Measurements from ENCODE around the gene CFAP141. TPM values are rescaled to one million over a fixed set of nuclear protein-coding genes. Genes with fewer than 3 reads are reported as not detected.

The CFAP141 gene
- total and polyA plus RNA-seq, 5 donors: not detected

DNA sequence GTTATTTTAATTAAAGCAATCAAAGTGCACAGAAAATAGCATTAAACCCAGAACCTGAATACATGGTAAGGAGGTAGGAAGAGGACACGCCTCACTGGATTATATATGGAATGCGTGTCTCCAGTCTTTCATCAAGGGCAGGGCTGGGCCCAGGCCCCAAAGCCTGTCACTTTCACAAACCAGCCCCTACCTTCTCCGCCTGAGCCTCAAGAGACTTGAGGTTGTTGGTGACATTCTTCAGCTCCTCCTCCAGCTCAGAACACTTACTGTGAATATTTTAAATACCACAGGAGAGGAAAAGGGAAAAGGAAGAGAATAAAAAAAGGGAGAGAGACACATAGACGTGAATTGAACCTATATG, 34.9 kb downstream of the CFAP141 start:
- 91% methylated on average over 4 of the region's 4 CpGs for WGBS

DNA sequence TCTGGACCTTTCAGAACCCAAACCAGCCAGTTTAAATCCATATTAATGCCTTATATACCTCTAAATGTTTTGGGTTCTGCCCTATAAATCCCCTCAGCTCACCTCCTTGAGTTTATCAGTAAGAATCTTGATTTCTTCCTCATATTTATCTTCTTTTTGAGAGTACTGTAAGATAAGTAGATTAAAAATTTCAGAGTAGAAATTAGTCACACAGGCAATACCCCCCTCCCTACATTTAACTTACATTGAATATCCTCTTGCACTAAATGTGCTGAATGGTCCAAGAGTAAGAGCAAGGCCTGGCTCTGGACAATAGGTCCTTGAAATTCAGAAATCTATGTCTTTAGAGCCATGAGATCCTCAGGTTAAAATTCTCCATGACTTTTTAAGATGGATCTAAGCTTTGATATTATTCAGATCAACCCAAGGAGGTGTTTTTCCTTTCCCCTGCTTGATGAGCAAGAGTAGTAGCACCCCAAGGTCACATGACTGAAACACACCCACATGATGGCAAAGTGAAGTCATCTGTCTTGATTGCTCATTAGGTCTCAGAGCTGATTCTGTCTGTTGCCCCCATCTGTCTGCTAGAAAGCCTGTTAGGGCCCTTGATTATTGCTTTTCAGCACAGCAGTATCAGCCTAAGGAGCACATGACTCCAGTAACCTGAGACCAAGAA, 35.4 kb downstream of the CFAP141 start:
- no peaks in the 10 kb centered on the region for H3K9me3 ChIP-seq (ENCODE audit: control insufficient read depth, low read length)
- intact Hi-C loops (cut with DNase I): no loop called here
- no peaks in the 10 kb centered on the region for H3K27me3 ChIP-seq (ENCODE audit: control insufficient read depth, insufficient read depth)
- no peak overlapping the region for H3K27ac ChIP-seq (ENCODE audit: low read length)
- no peaks in the 10 kb centered on the region for H3K4me1 ChIP-seq (ENCODE audit: control insufficient read depth, insufficient read depth, low read length)
- ATAC-seq: no peak
- DNase-seq: no peak
- no peak overlapping the region for H3K4me3 ChIP-seq (ENCODE audit: low read length)

More for the DNA sequence above, 34.9 kb downstream of the CFAP141 start:
- H3K27ac ChIP-seq (ENCODE audit: low read length): no peak overlapping the region
- no peaks in the 10 kb centered on the region for H3K27me3 ChIP-seq (ENCODE audit: control insufficient read depth, insufficient read depth)
- H3K9me3 ChIP-seq (ENCODE audit: control insufficient read depth, low read length): no peaks in the 10 kb centered on the region
- intact Hi-C loops (cut with DNase I): no loop called here
- H3K4me1 ChIP-seq (ENCODE audit: control insufficient read depth, insufficient read depth, low read length): peaks cover 4% of the 10 kb centered on the region
- DNase-seq (no peak), ATAC-seq (no peak)
- H3K4me3 ChIP-seq (ENCODE audit: low read length): no peak overlapping the region

DNA sequence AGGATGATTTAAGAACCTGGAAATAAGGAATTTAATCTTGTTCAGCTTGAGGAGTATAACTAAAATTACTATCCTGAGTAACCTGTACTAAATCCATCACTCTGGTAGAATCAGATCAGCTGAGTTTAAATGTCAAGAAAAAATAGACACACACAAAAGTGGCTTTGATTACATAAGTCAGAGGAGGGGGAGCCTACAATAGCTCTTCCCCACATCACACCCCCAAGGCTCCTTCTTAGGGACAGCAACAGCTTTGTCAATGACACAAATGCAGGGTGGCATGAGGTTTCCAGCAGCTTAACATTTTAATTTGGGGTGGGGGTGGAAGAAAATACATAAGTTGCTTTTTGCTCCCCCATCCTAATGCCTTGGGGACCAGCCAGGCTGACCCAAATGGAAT, 38.7 kb downstream of the CFAP141 start:
- ATAC-seq: no peak
- Histone ChIP-seq H3K4me1 (ENCODE audit: control insufficient read depth, insufficient read depth, low read length) (no peaks in the 10 kb centered on the region), H3K27ac (ENCODE audit: low read length) (no peak overlapping the region), H3K4me3 (ENCODE audit: low read length) (no peak overlapping the region), H3K27me3 (ENCODE audit: control insufficient read depth, insufficient read depth) (no peaks in the 10 kb centered on the region), H3K9me3 (ENCODE audit: control insufficient read depth, low read length) (no peaks in the 10 kb centered on the region)
- intact Hi-C loops (cut with DNase I): no loop called here
- DNase-seq: no peak

DNA sequence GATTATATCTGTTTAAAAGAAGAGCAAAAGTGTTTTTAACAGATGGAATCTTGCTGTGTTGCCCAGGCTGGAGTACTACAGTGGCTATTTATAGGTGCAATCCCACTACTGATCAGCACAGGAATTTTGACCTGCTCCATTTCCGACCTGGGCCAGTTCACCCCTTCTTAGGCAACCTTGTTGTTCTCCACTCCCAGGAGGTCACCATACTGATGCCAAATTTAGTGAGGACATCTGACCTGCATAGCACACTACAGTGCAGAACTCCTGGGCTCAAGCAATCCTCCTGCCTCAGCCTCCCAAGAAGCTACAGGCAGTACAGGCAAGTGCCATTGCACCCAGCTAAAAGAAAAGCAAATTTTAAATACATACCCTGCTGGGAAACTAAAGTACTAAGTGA, 39.9 kb downstream of the CFAP141 start:
- WGBS: 71% methylated on average over 1 of the region's 1 CpG
- no peaks in the 10 kb centered on the region for H3K4me1 ChIP-seq (ENCODE audit: control insufficient read depth, insufficient read depth, low read length)
- no peaks in the 10 kb centered on the region for H3K27me3 ChIP-seq (ENCODE audit: control insufficient read depth, insufficient read depth)
- intact Hi-C loops (cut with DNase I): no loop called here
- H3K9me3 ChIP-seq (ENCODE audit: control insufficient read depth, low read length): no peaks in the 10 kb centered on the region
- no peak overlapping the region for H3K27ac ChIP-seq (ENCODE audit: low read length)
- peak in 1 of 2 donors; percentile 14 for ATAC-seq
- no peak for DNase-seq
- no peak overlapping the region for H3K4me3 ChIP-seq (ENCODE audit: low read length)

DNA sequence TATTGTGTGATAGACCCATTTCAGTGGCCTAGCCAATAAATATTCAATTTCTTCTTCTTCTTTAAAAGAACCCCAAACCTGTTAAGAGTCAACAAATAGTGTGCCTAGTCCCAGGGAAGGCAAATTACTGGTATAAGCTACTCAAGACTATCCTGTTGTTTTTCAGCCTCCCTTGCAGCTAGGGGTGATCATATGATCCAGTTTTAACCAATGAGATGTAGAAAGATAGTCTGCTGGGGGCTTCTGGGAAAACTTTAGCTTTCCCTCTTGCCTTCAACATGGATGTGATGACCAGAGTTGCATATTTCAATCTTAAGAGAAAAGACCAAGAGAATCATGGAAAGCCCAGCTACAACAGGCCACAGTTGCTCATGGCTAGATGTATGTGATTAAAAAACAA, 46.6 kb downstream of the CFAP141 start:
- H3K27me3 ChIP-seq (ENCODE audit: control insufficient read depth, insufficient read depth): no peaks in the 10 kb centered on the region
- DNase-seq: no peak
- intact Hi-C loops (cut with DNase I): no loop called here
- no peaks in the 10 kb centered on the region for H3K9me3 ChIP-seq (ENCODE audit: control insufficient read depth, low read length)
- peaks cover 4% of the 10 kb centered on the region for H3K4me1 ChIP-seq (ENCODE audit: control insufficient read depth, insufficient read depth, low read length)
- no peak for ATAC-seq
- no peak overlapping the region for H3K4me3 ChIP-seq (ENCODE audit: low read length)
- H3K27ac ChIP-seq (ENCODE audit: low read length): no peak overlapping the region

DNA sequence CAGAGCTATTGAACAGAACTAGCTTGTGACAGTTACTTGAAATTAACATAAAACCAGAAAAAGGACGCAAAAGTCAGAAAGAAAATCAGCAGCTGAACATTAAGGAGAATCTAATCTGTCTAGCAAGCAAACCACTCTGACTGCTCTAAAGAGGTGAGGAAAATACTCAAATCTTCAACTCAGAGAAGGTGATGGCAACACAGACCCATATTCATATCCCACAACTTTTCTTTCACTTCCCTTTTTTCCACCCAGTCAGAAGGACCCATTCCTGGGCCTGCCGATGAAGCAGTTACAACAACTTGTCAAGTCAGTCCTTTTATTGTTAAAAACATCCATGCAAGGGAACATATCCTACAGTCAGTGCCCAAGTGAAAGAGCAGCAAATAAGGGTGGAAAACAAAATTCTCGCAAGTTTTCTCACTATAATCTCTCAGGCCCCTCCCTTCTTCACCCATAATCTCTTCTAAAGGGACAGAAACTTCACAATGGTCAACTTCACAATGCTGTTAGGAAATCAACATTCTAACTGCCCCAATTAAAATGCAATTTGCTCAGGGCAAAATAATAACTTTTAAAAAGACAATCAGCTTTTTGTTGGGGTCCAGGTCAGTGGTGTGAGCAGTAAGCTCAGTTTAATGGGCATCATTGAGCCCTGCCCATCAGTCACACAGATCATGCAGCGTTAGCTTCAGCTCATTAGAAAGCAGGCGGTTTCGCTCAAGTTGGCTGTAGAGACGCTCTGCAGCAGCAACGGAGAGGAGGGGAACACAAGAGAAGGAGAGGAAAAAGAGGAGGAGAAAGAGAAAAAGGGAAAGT, 47.6 kb downstream of the CFAP141 start:
- 81% methylated on average over 8 of the region's 8 CpGs for WGBS
- H3K9me3 ChIP-seq (ENCODE audit: control insufficient read depth, low read length): no peaks in the 10 kb centered on the region
- no peak overlapping the region for H3K4me3 ChIP-seq (ENCODE audit: low read length)
- H3K27ac ChIP-seq (ENCODE audit: low read length): no peak overlapping the region
- intact Hi-C loops (cut with DNase I): no loop called here
- H3K4me1 ChIP-seq (ENCODE audit: control insufficient read depth, insufficient read depth, low read length): peaks cover 4% of the 10 kb centered on the region
- ATAC-seq: no peak
- H3K27me3 ChIP-seq (ENCODE audit: control insufficient read depth, insufficient read depth): no peaks in the 10 kb centered on the region
- DNase-seq: no peak

DNA sequence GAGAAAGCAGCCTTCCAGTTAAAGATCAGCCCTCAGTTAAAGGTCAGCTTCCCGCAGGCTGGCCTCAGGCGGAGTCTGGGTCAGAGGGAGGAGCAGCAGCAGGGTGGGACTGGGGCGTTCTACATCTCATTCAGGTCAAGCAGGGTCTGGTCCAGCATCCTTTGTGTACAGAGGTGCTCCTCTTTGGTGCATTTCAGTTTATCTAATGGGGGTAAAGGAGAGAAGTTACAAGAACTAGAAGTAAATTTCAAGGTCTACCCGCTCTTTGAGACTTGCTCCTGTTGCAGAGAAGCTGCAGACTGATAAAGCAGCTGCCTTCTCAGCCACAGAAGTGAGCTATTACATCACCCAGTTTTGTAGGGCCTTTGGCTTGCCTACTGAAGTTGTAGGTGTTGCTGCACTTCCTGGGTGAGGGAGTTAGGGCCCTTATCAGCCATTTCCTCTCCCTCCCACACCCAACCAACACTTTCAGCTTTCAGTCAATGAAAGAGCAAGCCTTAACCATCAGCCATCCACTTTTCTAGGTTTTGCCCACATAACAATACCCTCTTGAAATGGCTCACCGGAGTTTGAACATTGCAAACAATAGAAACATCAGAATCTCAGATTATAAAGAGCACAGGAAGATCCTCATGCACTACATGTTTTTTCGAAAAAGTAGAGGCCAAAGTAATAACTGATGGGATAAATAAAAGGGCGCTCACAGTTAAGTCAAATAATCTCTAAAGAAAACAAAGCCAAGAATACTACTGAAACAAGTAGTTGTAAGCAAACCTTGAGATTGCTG, 48.4 kb downstream of the CFAP141 start:
- H3K27me3 ChIP-seq (ENCODE audit: control insufficient read depth, insufficient read depth): no peaks in the 10 kb centered on the region
- no peaks in the 10 kb centered on the region for H3K9me3 ChIP-seq (ENCODE audit: control insufficient read depth, low read length)
- intact Hi-C loops (cut with DNase I): no loop called here
- H3K4me3 ChIP-seq (ENCODE audit: low read length): no peak overlapping the region
- no peak for DNase-seq
- peak in 1 of 2 donors; percentile 5 for ATAC-seq
- H3K4me1 ChIP-seq (ENCODE audit: control insufficient read depth, insufficient read depth, low read length): peaks cover 4% of the 10 kb centered on the region
- WGBS: 66% methylated on average over 7 of the region's 7 CpGs
- peak overlapping the region; percentile 48 for H3K27ac ChIP-seq (ENCODE audit: low read length)

DNA sequence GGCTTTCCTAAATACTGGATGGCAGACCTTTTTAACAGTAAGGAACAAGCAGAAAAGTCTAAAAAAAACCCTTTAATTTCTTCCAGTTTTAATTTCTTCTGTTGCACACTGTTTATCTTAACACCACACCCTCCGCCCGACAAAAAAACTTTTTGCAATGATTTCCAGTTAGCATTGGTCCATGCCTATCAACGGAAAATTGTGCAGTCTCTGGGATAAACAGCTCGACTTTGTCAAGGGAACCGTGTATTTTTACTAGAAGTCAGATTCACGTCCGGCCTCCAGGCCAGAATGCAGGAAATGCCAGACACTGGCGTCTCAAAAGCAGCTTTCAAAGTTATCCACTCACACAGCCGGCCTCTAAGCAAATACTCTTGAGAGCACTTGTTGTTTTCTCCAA, 50.9 kb downstream of the CFAP141 start:
- intact Hi-C loops (cut with DNase I): no loop called here
- Histone ChIP-seq H3K27ac (ENCODE audit: low read length) (peak overlapping the region; percentile 29), H3K27me3 (ENCODE audit: control insufficient read depth, insufficient read depth) (no peaks in the 10 kb centered on the region), H3K9me3 (ENCODE audit: control insufficient read depth, low read length) (no peaks in the 10 kb centered on the region), H3K4me1 (ENCODE audit: control insufficient read depth, insufficient read depth, low read length) (peaks cover 4% of the 10 kb centered on the region), H3K4me3 (ENCODE audit: low read length) (no peak overlapping the region)
- ATAC-seq: peak; percentile 76 to 85
- 17% methylated on average over 9 of the region's 9 CpGs for WGBS
- peak in 2 of 3 donors; percentile 33 to 81 for DNase-seq

DNA sequence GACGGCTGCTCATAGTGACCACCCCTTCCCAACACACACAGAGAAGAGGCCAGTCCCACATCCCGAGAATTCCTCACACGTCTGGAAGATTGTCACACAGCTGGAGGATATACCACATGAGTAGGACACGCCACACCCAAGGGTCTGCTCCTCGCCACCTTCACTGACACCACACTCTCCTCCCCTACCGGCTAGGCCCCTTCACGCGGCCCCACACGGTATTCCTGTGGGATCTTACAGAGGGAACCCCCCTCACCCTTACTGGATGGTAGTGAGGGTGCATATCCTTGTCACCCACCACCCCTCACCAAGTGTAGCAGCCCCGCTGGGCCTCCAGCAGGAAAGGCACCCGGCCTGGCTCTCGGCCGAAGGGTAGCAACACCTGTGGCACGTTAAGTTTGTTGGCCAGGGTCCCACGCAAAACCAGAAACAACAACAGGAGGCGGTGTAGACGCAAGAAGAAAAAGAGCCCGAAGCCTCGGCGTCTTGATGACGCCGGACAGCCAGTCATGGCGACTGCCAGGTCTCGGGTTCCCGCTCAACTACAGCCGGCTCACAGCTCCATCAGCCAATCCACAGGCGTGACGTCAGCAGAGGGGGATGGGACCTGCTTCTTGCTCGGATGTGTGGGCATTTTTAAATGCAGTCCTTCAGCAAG, 51.5 kb downstream of the CFAP141 start, which contains the start of gene NUP210L:
TSS of gene NUP210L (minus strand) at position 540 of the 658 bp plus-strand sequence.
- intact Hi-C loops (cut with DNase I): no loop called here
- Histone ChIP-seq H3K27me3 (ENCODE audit: control insufficient read depth, insufficient read depth) (no peaks in the 10 kb centered on the region), H3K9me3 (ENCODE audit: control insufficient read depth, low read length) (no peaks in the 10 kb centered on the region), H3K27ac (ENCODE audit: low read length) (peak within 1 kb of the TSS; percentile 65), H3K4me3 (ENCODE audit: low read length) (no peak within 1 kb of the TSS), H3K4me1 (ENCODE audit: control insufficient read depth, insufficient read depth, low read length) (peaks cover 4% of the 10 kb centered on the region)
- ATAC-seq (peak; percentile 90 to 93), DNase-seq (peak; percentile 91 to 98 (median 93))
- WGBS: 64% methylated on average over 29 of the region's 29 CpGs

DNA sequence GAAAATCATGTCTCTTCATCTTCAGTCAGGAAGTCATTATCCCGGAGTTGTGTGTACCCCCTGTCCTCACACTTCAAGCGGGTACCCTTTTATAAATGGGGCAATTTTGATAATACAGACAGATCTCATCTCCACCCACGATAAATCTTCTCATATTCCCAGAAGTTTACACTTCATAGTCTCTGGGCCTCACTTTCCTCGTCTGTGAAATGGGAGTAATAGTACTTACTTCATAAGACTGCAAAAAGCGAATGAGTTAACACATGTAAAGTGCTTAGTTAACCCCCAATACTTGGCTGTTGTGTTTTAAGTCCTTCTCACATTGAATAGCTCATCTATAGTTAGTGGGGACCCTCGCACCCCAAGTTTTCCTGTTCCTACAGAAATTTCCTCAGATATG, 52.1 kb downstream of the CFAP141 start:
- Histone ChIP-seq H3K27ac (ENCODE audit: low read length) (no peak overlapping the region), H3K27me3 (ENCODE audit: control insufficient read depth, insufficient read depth) (no peaks in the 10 kb centered on the region), H3K4me3 (ENCODE audit: low read length) (no peak overlapping the region), H3K9me3 (ENCODE audit: control insufficient read depth, low read length) (no peaks in the 10 kb centered on the region), H3K4me1 (ENCODE audit: control insufficient read depth, insufficient read depth, low read length) (peaks cover 4% of the 10 kb centered on the region)
- 93% methylated on average over 6 of the region's 6 CpGs for WGBS
- intact Hi-C loops (cut with DNase I): no loop called here
- no peak for ATAC-seq
- no peak for DNase-seq

DNA sequence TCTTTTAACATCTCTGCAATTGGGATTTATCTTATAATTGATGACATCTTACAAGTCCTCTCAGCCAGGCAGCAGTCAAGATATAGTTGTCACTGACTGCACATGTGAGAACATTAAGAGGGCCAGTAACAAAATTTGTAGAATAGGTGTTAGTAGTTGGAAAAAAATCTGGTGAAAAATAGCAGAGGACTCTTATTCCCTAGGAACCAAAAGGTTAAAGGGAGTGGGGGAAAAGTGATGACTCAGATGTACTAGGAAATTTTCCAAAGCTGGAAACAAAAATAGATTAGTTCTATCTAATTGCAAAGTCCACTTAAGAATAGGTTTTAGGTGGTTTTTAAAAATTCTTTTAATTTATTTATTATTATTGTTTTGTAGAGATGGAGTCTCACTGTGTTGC, 54.8 kb downstream of the CFAP141 start:
- H3K27me3 ChIP-seq (ENCODE audit: control insufficient read depth, insufficient read depth): no peaks in the 10 kb centered on the region
- H3K4me3 ChIP-seq (ENCODE audit: low read length): no peak overlapping the region
- no peaks in the 10 kb centered on the region for H3K4me1 ChIP-seq (ENCODE audit: control insufficient read depth, insufficient read depth, low read length)
- no peak overlapping the region for H3K27ac ChIP-seq (ENCODE audit: low read length)
- ATAC-seq (no peak), DNase-seq (no peak)
- no peaks in the 10 kb centered on the region for H3K9me3 ChIP-seq (ENCODE audit: control insufficient read depth, low read length)
- intact Hi-C loops (cut with DNase I): no loop called here

Data from right cardiac atrium (tissue), 5 donors.